Measurements from ENCODE around the gene SELENON. TPM values are rescaled to one million over a fixed set of nuclear protein-coding genes. Genes with fewer than 3 reads are reported as not detected.
A peak's percentile ranks its signal among the peaks of the same experiment; 100 is the strongest.

The SELENON gene
- total and polyA plus RNA-seq, 9 of the 15 experiments (the other 6 are each of a cell fraction or from before 2014, with no cell fraction given), result 0.43 to 26.7 (median 7.0) TPM

DNA sequence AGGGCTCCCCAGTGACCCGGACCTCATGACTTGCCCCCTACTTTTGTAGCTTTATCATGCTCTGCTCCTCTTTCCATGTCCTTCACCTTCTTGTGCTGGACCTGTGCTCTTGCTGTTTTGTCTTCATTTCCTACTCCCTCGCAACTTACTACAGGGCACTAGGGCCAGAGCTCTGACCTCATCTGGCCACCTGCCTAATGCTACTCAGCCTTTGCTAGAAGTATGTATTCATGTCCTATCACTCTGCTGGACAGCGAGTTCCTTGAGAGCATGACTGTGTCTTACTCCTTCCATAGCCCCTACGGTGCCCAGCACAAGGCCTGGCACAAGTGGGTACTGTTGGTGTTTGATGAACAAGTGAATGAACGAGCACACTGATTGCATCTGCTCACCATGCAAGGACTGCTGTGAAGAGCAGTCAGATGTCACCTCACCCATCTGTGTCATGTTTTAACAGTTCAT, 21.7 kb downstream of the SELENON start (continued):
- TF ChIP-seq, protein P1, sequence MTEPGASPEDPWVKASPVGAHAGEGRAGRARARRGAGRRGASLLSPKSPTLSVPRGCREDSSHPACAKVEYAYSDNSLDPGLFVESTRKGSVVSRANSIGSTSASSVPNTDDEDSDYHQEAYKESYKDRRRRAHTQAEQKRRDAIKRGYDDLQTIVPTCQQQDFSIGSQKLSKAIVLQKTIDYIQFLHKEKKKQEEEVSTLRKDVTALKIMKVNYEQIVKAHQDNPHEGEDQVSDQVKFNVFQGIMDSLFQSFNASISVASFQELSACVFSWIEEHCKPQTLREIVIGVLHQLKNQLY (CRISPR knock-in tag; conservative IDR thresholded peaks at IDR 0.05), result 0 out of 4 replicates have a peak, but pooled peaks of 1 of the 2 experiments have one; percentile 26
- no peak for TF ChIP-seq RAD21 (CRISPR knock-in tag; conservative IDR thresholded peaks at IDR 0.05 in 1 of 2, IDR thresholded peaks at IDR 0.05 in 1 of 2)
- TF ChIP-seq SRF (CRISPR knock-in tag; IDR thresholded peaks at IDR 0.05), result 0 out of 4 replicates have a peak, but pooled peaks of 1 of the 2 experiments have one; percentile 18
- peak; percentile 45; the same call in 1 of the 2 replicates for TF ChIP-seq NFIC (IDR thresholded peaks at IDR 0.05)
- peak; percentile 56; the same call in 1 of the 2 replicates for TF ChIP-seq MYNN (IDR thresholded peaks at IDR 0.05)
- no peak for TF ChIP-seq MYNN (CRISPR knock-in tag; IDR thresholded peaks at IDR 0.05)
- TF ChIP-seq EHMT2 (IDR thresholded peaks at IDR 0.05), result peak; percentile 30; the same call in 1 of the 2 replicates
- peak; percentile 44; the same call in 1 of the 2 replicates for TF ChIP-seq OTX1 (CRISPR knock-in tag; IDR thresholded peaks at IDR 0.05)
- TF ChIP-seq GABPB1 (CRISPR knock-in tag; IDR thresholded peaks at IDR 0.05), result no peak
- TF ChIP-seq, protein P2, sequence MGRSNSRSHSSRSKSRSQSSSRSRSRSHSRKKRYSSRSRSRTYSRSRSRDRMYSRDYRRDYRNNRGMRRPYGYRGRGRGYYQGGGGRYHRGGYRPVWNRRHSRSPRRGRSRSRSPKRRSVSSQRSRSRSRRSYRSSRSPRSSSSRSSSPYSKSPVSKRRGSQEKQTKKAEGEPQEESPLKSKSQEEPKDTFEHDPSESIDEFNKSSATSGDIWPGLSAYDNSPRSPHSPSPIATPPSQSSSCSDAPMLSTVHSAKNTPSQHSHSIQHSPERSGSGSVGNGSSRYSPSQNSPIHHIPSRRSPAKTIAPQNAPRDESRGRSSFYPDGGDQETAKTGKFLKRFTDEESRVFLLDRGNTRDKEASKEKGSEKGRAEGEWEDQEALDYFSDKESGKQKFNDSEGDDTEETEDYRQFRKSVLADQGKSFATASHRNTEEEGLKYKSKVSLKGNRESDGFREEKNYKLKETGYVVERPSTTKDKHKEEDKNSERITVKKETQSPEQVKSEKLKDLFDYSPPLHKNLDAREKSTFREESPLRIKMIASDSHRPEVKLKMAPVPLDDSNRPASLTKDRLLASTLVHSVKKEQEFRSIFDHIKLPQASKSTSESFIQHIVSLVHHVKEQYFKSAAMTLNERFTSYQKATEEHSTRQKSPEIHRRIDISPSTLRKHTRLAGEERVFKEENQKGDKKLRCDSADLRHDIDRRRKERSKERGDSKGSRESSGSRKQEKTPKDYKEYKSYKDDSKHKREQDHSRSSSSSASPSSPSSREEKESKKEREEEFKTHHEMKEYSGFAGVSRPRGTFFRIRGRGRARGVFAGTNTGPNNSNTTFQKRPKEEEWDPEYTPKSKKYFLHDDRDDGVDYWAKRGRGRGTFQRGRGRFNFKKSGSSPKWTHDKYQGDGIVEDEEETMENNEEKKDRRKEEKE (IDR thresholded peaks at IDR 0.05; ENCODE audit: borderline replicate concordance in 1 of 2, control insufficient read depth in 1 of 2, low read depth in 2 of 2, low read length in 1 of 2), result 0 out of 4 replicates have a peak, but pooled peaks of 1 of the 2 experiments have one; percentile 51
- no peak for TF ChIP-seq CBX3 (IDR thresholded peaks at IDR 0.05; ENCODE audit: borderline replicate concordance in 1 of 2, low read length in 2 of 2)
- TF ChIP-seq, protein P3, sequence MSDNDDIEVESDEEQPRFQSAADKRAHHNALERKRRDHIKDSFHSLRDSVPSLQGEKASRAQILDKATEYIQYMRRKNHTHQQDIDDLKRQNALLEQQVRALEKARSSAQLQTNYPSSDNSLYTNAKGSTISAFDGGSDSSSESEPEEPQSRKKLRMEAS (CRISPR knock-in tag; IDR thresholded peaks at IDR 0.05), result peak; percentile 69
- peak in 1 of 2 experiments; percentile 20; a peak in 1 of 4 replicates for TF ChIP-seq FOXK2 (conservative IDR thresholded peaks at IDR 0.05 in 1 of 2, IDR thresholded peaks at IDR 0.05 in 1 of 2; ENCODE audit: low read depth in 2 of 2)
- TF ChIP-seq, protein P4, sequence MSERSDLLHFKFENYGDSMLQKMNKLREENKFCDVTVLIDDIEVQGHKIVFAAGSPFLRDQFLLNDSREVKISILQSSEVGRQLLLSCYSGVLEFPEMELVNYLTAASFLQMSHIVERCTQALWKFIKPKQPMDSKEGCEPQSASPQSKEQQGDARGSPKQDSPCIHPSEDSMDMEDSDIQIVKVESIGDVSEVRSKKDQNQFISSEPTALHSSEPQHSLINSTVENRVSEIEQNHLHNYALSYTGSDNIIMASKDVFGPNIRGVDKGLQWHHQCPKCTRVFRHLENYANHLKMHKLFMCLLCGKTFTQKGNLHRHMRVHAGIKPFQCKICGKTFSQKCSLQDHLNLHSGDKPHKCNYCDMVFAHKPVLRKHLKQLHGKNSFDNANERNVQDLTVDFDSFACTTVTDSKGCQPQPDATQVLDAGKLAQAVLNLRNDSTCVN (CRISPR knock-in tag; IDR thresholded peaks at IDR 0.05), result 0 out of 2 replicates have a peak, but pooled peaks have one; percentile 4
- no peak for TF ChIP-seq FOXA3 (CRISPR knock-in tag; conservative IDR thresholded peaks at IDR 0.05 in 1 of 2, IDR thresholded peaks at IDR 0.05 in 1 of 2)
- TF ChIP-seq, protein P5, sequence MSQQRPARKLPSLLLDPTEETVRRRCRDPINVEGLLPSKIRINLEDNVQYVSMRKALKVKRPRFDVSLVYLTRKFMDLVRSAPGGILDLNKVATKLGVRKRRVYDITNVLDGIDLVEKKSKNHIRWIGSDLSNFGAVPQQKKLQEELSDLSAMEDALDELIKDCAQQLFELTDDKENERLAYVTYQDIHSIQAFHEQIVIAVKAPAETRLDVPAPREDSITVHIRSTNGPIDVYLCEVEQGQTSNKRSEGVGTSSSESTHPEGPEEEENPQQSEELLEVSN (IDR thresholded peaks at IDR 0.05; ENCODE audit: borderline replicate concordance in 1 of 2, extremely low read depth in 1 of 2, insufficient read depth in 1 of 2, insufficient read length in 1 of 2, low read depth in 1 of 2, low read length in 1 of 2, poor library complexity in 1 of 2, severe bottlenecking in 1 of 2), result peak in 1 of 2 experiments; percentile 27
- peak; percentile 53 for TF ChIP-seq POLR2A (conservative IDR thresholded peaks at IDR 0.05)
- TF ChIP-seq, protein P6, sequence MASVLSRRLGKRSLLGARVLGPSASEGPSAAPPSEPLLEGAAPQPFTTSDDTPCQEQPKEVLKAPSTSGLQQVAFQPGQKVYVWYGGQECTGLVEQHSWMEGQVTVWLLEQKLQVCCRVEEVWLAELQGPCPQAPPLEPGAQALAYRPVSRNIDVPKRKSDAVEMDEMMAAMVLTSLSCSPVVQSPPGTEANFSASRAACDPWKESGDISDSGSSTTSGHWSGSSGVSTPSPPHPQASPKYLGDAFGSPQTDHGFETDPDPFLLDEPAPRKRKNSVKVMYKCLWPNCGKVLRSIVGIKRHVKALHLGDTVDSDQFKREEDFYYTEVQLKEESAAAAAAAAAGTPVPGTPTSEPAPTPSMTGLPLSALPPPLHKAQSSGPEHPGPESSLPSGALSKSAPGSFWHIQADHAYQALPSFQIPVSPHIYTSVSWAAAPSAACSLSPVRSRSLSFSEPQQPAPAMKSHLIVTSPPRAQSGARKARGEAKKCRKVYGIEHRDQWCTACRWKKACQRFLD (CRISPR knock-in tag; IDR thresholded peaks at IDR 0.05), result peak; percentile 20; the same call in 1 of the 2 replicates

All from K562 (cell line).